T-cell (primary cell): ENCODE data around the gene ARID4B. TPM values are rescaled to one million over a fixed set of nuclear protein-coding genes. Genes with fewer than 3 reads are reported as not detected.

Source experiments
- ATAC-seq, 4 experiments: fragments of 200-7000 bp in 3 of 4; fragments of 150-1000 bp in 1 of 4; cut with Tn5 transposase; replicated peaks in 1 of 4; 1 replicate in 3 of 4; 2 replicates in 1 of 4; pipeline ENCODE4 v1.10.0; 2021; ENCODE audit warnings: moderate library complexity in 3 of 4, mild to moderate bottlenecking in 2 of 4, moderate number of reproducible peaks in 1 of 4
- CTCF ChIA-PET, 2 donors: fragments of 300-600 bp; sonication (Branson Sonifier 250); formaldehyde crosslinking; loops; one replicate each; lab custom pipeline; 2022; ENCODE audit warnings: antibody characterized with exemption in 2 of 2; lab: Charles Lee
- POLR2A ChIA-PET, 2 donors: fragments of 300-600 bp; sonication (Branson Sonifier 250); formaldehyde crosslinking; loops; one replicate each; lab custom pipeline; 2022; ENCODE audit warnings: antibody characterized with exemption in 2 of 2; lab: Charles Lee
- DNase-seq, 35 experiments: peaks; one replicate each; pipeline versions ENCODE4 v3.0.0 to v3.0.0-alpha.2; 2013 to 2023
- H3K27ac ChIP-seq: one replicate; pipeline ENCODE4 v1.5.1; 2013; ENCODE audit warnings: low read length
- H3K27me3 ChIP-seq, 2 experiments: replicated peaks in 1 of 2; 1 replicate in 1 of 2; 2 replicates in 1 of 2; pipeline versions ENCODE4 v1.6.1 to v1.7.0; 2013; ENCODE audit warnings: low read length in 1 of 2, mixed read lengths in 1 of 2; ENCODE audit not compliant: control insufficient read depth in 2 of 2, insufficient read depth in 2 of 2; ENCODE audit errors: extremely low read depth in 1 of 2
- H3K36me3 ChIP-seq, 2 donors: 1 replicate in 1 of 2; 2 replicates in 1 of 2; pipeline versions ENCODE4 v1.6.1 to v1.7.0; 2013; ENCODE audit warnings: low read length in 1 of 2; ENCODE audit not compliant: control insufficient read depth in 2 of 2, insufficient read depth in 1 of 2; ENCODE audit errors: extremely low read depth in 1 of 2
- H3K4me1 ChIP-seq, 2 experiments: 1 replicate in 1 of 2; 2 replicates in 1 of 2; pipeline versions ENCODE4 v1.6.1 to v1.7.0; 2013; ENCODE audit warnings: low read length in 2 of 2, mixed read lengths in 1 of 2; ENCODE audit not compliant: insufficient read depth in 2 of 2, control insufficient read depth in 1 of 2; ENCODE audit errors: extremely low read depth in 1 of 2
- H3K4me3 ChIP-seq, 2 donors: 1 replicate in 1 of 2; 2 replicates in 1 of 2; pipeline versions ENCODE4 v1.5.1 to v1.7.0; 2013; ENCODE audit warnings: mild to moderate bottlenecking in 2 of 2, low read length in 1 of 2, moderate library complexity in 1 of 2; ENCODE audit not compliant: control insufficient read depth in 1 of 2; ENCODE audit errors: extremely low read depth in 1 of 2
- H3K9me3 ChIP-seq: 2 replicates; pipeline ENCODE4 v1.7.0; 2013
- H3K27ac Mint-ChIP-seq, 2 donors: one replicate each; pipeline ENCODE4 v1.8.0; 2020 to 2021; ENCODE audit warnings: mild to moderate bottlenecking in 2 of 2, mixed read lengths in 2 of 2
- H3K27me3 Mint-ChIP-seq, 2 donors: one replicate each; pipeline ENCODE4 v1.8.0; 2021 to 2022; ENCODE audit warnings: mixed read lengths in 2 of 2
- H3K36me3 Mint-ChIP-seq: one replicate; pipeline ENCODE4 v1.8.0; 2021; ENCODE audit warnings: mixed read lengths
- H3K4me1 Mint-ChIP-seq, 3 donors: one replicate each; pipeline ENCODE4 v1.8.0; 2020 to 2022; ENCODE audit warnings: mixed read lengths in 3 of 3, mild to moderate bottlenecking in 1 of 3
- H3K4me3 Mint-ChIP-seq, 3 donors: one replicate each; pipeline ENCODE4 v1.8.0; 2020 to 2022; ENCODE audit warnings: mild to moderate bottlenecking in 3 of 3, mixed read lengths in 3 of 3, moderate library complexity in 3 of 3
- H3K9me3 Mint-ChIP-seq, 3 donors: one replicate each; pipeline ENCODE4 v1.8.0; 2020 to 2022; ENCODE audit warnings: mixed read lengths in 3 of 3
- WGBS: methylation state at CpG from one replicate; pipeline ENCODE4 v1.1.5; 2013; ENCODE audit warnings: missing lambda C conversion rate; ENCODE audit not compliant: insufficient coverage; 5-methylcytosine and 5-hydroxymethylcytosine counted together
- total RNA-seq, 35 experiments: library from RNA in 6 of 35; stranded (reverse) in 6 of 35; fragments of 120-200 nt in 1 of 35; gene quantifications; one replicate each; pipeline versions ENCODE4 v1.2.1 to v1.2.4 and lab custom pipeline; 2013 to 2026

The ARID4B gene
- total RNA-seq, 5 donors from 2014 or later (not counting 1 experiment from before 2014, with no cell fraction given) = 70.4 to 151 (median 79.1) TPM

DNA sequence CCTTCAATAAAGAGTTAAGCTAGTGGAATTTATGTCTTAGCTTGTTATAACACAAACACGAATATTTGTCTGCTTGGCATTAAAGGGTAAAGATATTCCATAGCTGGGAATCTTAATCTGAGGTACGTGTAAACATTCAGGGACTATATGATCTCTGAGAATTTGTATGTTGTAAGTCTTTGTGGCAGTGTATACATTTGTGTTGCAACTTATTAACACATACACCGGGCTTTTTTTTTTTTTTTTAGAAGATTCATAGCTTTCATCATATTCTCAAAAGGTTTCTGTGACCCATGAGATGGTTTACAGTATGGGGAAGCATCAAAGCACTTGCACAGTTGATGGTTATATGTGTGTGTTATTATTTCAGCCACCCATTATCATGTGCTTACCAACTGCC, 3.4 kb upstream of the ARID4B start:
- no CpG with 5 or more reads among the region's 3 CpGs for WGBS
- H3K36me3 Mint-ChIP-seq = peaks cover 12% of the 10 kb centered on the region
- H3K4me1 Mint-ChIP-seq = peaks cover 21 to 27% (median 24%) of the 10 kb centered on the region in 3 donors
- DNase-seq (no peak), ATAC-seq (no peak)
- H3K9me3 Mint-ChIP-seq = no peaks in the 10 kb centered on the region
- H3K9me3 ChIP-seq = no peaks in the 10 kb centered on the region
- no peak overlapping the region for H3K4me3 ChIP-seq
- no peak overlapping the region for H3K27ac Mint-ChIP-seq
- H3K27me3 ChIP-seq = no peaks in the 10 kb centered on the region
- H3K27me3 Mint-ChIP-seq = no peaks in the 10 kb centered on the region
- ChIA-PET POLR2A (interaction anchor here (0.5 to 1.0 kb wide), 11 partner anchors 9 to 359 kb away, joined by 3 to 9 read pairs (median 7); partner anchors contain the start of gene B3GALNT2 (in 1 of the 2)), CTCF (interaction anchor here (0.6 to 1.3 kb wide), 6 partner anchors 64 to 85 kb away, joined by 3 to 9 read pairs (median 4); no protein-coding TSS in a partner anchor)
- H3K4me3 Mint-ChIP-seq = no peak overlapping the region
- peaks cover 18 to 25% of the 10 kb centered on the region in 2 experiments for H3K4me1 ChIP-seq
- H3K27ac ChIP-seq = peak overlapping the region; percentile 70
- H3K36me3 ChIP-seq = peaks cover 0 to 13% of the 10 kb centered on the region in 2 donors

DNA sequence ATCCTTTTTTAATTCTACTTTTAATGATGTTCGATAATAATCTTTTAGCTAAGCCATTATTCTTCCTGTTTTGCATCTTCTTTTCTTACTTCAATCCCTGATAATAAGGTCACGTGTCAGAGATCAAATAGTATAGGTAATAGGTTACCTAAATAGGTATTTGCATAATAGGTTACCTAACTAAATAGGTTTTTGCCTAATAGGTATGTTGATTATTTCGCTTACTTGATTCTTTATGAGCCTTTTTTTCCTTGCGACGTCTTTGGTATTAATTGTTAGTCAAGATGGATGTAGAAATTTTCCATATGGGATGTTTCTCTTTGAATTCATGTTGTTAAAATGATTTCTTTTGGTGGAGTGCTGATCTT, 2.9 kb upstream of the ARID4B start:
- Mint-ChIP-seq H3K36me3 (peaks cover 15% of the 10 kb centered on the region), H3K4me3 (no peak overlapping the region), H3K27me3 (no peaks in the 10 kb centered on the region), H3K27ac (no peak overlapping the region), H3K9me3 (no peaks in the 10 kb centered on the region), H3K4me1 (peaks cover 21 to 29% (median 27%) of the 10 kb centered on the region in 3 donors)
- Histone ChIP-seq H3K36me3 (peaks cover 0 to 9% of the 10 kb centered on the region in 2 donors), H3K27me3 (no peaks in the 10 kb centered on the region), H3K27ac (peak overlapping the region; percentile 70), H3K4me3 (peak overlapping the region in 1 of 2 donors; percentile 84), H3K4me1 (peaks cover 13 to 27% of the 10 kb centered on the region in 2 experiments), H3K9me3 (no peaks in the 10 kb centered on the region)
- ChIA-PET CTCF (interaction anchor here (0.8 to 1.3 kb wide), 5 partner anchors 38 to 86 kb away, joined by 3 to 9 read pairs (median 3); no protein-coding TSS in a partner anchor), POLR2A (interaction anchor here (0.6 to 1.0 kb wide), 3 partner anchors 134 to 742 kb away, joined by 3 to 7 read pairs (median 7); partner anchors contain the start of gene B3GALNT2 (in 1 of the 2))
- DNase-seq = no peak
- no peak for ATAC-seq
- WGBS = 86% methylated on average over 1 of the region's 5 CpGs

DNA sequence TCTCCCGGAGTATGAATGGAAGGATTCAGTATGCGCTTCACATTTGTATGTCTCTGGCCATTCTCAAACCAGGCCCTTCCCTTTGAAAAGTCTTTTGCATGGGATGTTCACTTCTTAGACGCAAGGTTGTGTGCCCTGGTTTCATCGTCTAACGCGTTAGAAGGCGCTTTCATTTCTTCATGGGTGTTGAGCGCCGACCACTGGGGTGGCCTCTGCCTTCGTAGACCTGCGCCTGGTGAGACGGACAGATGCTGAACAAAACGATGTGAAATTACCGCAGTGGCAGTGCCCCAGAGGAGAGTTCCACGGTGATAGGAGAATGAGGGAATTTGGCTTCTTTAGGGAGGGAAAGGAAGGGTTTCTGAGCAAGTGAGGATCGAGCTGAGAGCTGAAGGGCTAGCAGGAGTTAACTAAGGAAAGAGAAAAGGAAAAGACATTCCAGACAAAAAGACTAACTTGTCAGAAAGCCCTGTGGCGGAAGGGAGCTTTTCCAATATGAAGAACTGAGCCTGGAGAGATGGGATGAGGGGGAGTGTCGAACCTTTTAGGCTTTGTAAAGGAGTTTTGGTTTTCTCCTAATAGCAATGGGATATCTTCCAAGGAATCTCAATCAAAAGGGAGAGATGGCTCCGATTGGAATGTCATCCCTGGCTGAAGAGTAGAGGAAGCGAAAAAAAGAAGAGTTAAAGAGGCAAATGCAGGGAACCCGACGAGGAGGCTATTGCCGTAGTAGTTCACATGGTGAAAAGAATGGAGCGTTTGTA, 1.3 kb upstream of the ARID4B start:
- Mint-ChIP-seq H3K36me3 (peaks cover 16% of the 10 kb centered on the region), H3K4me3 (no peak overlapping the region), H3K4me1 (peaks cover 28 to 37% (median 34%) of the 10 kb centered on the region in 3 donors), H3K27ac (no peak overlapping the region), H3K27me3 (no peaks in the 10 kb centered on the region), H3K9me3 (no peaks in the 10 kb centered on the region)
- H3K27ac ChIP-seq = peak overlapping the region; percentile 98
- ATAC-seq (no peak), DNase-seq (peak in 34 of 35 experiments; percentile 20 to 78 (median 47))
- H3K4me1 ChIP-seq = peaks cover 15 to 36% of the 10 kb centered on the region in 2 experiments
- H3K9me3 ChIP-seq = no peaks in the 10 kb centered on the region
- H3K27me3 ChIP-seq = no peaks in the 10 kb centered on the region
- H3K36me3 ChIP-seq = no peaks in the 10 kb centered on the region
- H3K4me3 ChIP-seq = peak overlapping the region; percentile 84 to 89
- ChIA-PET CTCF (interaction anchor here (1.0 to 1.2 kb wide), 3 partner anchors 15 to 174 kb away, joined by 3 to 4 read pairs (median 3); no protein-coding TSS in a partner anchor), POLR2A (interaction anchor here (0.5 to 0.6 kb wide), 4 partner anchors 10 to 932 kb away, joined by 3 to 7 read pairs (median 5); no protein-coding TSS in a partner anchor)
- WGBS = 1% methylated on average over 16 of the region's 24 CpGs

DNA sequence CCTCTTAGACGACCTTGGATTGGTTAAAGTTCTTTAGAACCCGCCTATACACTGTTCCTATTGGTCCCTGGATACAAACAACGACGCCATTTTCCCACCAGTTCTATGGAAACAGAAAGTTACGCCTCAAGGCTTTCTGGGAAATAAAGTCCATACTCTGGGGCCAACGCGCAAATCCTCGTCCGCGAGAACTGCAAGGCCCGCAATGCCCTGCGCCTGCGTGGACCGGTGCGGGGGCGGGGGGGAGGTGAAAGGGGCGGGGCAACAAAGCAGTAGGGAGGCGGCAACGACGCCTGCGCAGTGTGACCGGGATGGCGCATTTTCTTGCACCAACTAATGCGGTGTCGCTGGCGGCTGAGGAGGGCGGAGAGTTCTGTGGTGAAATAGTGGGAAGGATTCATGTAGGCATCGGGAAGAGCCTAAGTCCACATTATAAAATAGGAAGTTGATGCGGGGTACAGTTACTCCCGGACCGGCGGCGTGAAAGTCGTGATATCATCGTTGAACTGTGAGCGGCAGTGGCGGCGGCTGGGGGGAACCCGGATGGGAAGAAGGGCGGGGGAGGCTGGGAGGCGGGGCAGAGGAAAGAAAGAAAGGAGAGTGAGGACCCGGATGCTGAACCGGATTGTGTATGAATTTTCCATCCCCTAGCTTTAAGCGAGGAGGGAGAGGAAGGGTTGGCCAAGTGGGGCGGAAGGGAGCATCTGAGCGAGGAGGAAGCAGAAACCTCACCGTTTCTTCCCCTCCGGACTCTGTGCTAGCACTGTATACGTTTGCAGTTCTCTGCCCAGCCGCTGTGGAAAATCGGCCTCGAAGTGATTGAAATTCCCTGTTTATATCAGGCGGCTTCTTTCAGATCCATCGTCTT, 526 bp upstream of the ARID4B start, which contains the start of gene GGPS1:
TSS of gene GGPS1 (plus strand) at position 300 of the 868 bp plus-strand sequence. CDS start 6,695 bp downstream, outside the sequence.
- Mint-ChIP-seq H3K27ac (peak within 1 kb of the TSS in 1 of 2 donors; percentile 88), H3K9me3 (no peaks in the 10 kb centered on the region), H3K36me3 (peaks cover 16% of the 10 kb centered on the region), H3K27me3 (no peaks in the 10 kb centered on the region), H3K4me1 (peaks cover 28 to 36% (median 30%) of the 10 kb centered on the region in 3 donors), H3K4me3 (no peak within 1 kb of the TSS)
- Histone ChIP-seq H3K27ac (peak within 1 kb of the TSS; percentile 98), H3K36me3 (no peaks in the 10 kb centered on the region), H3K4me3 (peak within 1 kb of the TSS; percentile 84 to 97), H3K9me3 (no peaks in the 10 kb centered on the region), H3K27me3 (no peaks in the 10 kb centered on the region), H3K4me1 (peaks cover 23 to 36% of the 10 kb centered on the region in 2 experiments)
- DNase-seq = peak; percentile 93 to 100 (median 98)
- WGBS = 0% methylated on average over 49 of the region's 54 CpGs
- ChIA-PET CTCF (interaction anchor here (0.6 to 1.5 kb wide), 5 partner anchors 14 to 175 kb away, joined by 3 to 5 read pairs (median 4); no protein-coding TSS in a partner anchor), POLR2A (interaction anchor here (0.5 to 1.9 kb wide), 6 partner anchors 10 to 931 kb away, joined by 3 to 9 read pairs (median 5); no protein-coding TSS in a partner anchor)
- peak; percentile 84 to 85 (median 84) for ATAC-seq

DNA sequence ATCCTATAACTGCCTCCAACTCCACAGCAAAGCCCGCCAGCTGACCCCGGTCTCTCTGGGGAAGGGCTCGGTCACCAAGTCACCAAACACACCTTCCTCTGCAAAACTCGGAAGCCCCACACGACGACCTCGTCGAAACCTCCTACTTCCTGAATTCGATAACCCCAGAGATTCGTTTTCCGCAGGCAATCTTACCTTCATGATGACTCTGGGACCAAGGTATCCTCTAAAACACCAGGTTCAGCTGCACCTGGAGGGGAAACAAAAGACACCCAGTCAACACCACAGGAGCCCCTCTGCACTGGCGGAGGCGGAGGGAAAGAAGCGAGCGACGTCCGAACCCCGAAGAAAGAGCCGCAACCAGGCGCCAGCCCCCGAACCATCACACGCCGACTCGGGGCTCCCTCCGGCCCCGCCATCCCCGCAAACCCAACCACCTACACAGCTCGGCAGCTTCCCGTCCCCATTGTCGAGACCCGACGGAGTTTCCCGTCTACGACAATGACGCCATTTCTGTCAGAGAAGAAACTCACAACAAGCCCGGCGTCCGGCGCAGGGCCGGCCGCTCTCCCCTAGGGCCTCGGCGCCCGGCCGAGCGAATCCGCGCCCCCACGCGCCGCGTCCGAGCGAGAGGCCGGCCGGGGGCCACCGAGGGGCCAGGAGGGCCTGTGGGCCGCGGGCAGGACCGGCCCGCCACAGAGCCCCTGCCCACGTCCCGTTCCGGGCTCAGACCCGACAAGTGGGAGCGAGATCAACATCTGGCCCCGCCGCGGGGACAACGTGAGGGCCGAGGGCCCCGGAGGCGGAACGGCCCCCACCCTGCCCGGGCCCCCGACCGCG, 1.0 kb downstream of the ARID4B start:
- H3K36me3 Mint-ChIP-seq = peaks cover 19% of the 10 kb centered on the region
- H3K4me3 Mint-ChIP-seq = peak overlapping the region in 2 of 3 donors; percentile 99 to 100
- WGBS = under 1% methylated on average over 78 of the region's 78 CpGs
- H3K27me3 ChIP-seq = no peaks in the 10 kb centered on the region
- DNase-seq (peak; percentile 26 to 86 (median 71)), ATAC-seq (peak in 2 of 4 experiments; percentile 5 to 23)
- peaks cover 38 to 42% (median 41%) of the 10 kb centered on the region in 3 donors for H3K4me1 Mint-ChIP-seq
- CTCF ChIA-PET = interaction anchor here in 1 of 2 donors (0.7 to 1.2 kb wide), 2 partner anchors 22 to 983 kb away, joined by 3 read pairs; no protein-coding TSS in a partner anchor
- H3K27me3 Mint-ChIP-seq = no peaks in the 10 kb centered on the region
- peak overlapping the region; percentile 96 to 97 for H3K27ac Mint-ChIP-seq
- peak overlapping the region; percentile 96 for H3K27ac ChIP-seq
- POLR2A ChIA-PET = interaction anchor here in 1 of 2 donors (0.6 to 1.9 kb wide), 5 partner anchors 9 to 76 kb away, joined by 3 to 5 read pairs (median 3); no protein-coding TSS in a partner anchor
- H3K4me3 ChIP-seq = peak overlapping the region; percentile 81 to 97
- no peaks in the 10 kb centered on the region for H3K9me3 Mint-ChIP-seq
- H3K4me1 ChIP-seq = peaks cover 32 to 40% of the 10 kb centered on the region in 2 experiments
- peaks cover 0 to 7% of the 10 kb centered on the region in 2 donors for H3K36me3 ChIP-seq
- no peaks in the 10 kb centered on the region for H3K9me3 ChIP-seq
